ENCODE measurements around the gene AATK.
"Not testable (repeated sequence)": the region's sequence is repeated elsewhere in the genome, so short reads cannot be mapped to it uniquely, and the experiment has no call there.

The AATK gene

DNA sequence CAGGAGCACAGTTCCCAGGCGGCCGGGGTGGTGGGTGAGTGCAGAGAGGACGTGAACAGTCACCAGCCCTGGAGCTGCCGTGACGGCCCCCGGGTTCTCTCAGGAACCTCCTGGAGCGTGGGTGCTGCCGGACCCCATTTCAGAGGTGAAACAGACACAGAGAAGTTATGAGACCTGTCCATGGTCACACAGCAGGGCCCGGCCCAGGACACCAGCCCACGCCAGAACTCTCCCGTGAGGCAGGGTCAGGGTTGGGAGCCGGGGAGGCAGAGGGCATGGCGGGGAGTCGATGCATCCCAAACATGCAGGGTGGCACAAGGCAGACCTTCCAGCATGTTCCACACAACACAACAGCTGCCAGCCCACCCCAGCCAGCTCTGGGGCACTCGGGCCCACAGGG lies 4.5 kb downstream of the AATK start:
- no peak for DNase-seq

- no peak for DNase-seq
These were observed 5.1 kb downstream of the AATK start for GRCh38 chr17:81160747-81161453.

DNA sequence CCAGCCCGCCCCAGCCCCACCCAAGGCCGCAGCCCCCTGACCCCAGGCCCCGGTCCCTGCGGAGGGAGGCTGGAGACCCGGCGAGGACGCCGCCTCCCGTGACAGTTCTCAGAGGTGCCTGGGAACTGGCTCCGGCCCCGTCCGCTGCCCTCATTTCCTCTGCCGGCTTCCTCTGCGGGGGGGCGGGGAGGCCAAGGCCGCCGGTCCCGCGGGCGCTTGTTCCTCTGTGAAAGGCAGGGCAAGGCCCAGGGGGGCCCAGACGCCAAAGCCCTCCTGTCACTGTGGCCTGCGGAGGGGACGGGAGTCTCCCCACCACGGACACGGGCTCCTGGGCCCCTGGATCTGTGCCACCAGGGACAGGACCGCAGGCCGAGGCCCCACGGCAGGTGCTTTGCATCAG lies 5.7 kb downstream of the AATK start:
- no peak for DNase-seq

DNA sequence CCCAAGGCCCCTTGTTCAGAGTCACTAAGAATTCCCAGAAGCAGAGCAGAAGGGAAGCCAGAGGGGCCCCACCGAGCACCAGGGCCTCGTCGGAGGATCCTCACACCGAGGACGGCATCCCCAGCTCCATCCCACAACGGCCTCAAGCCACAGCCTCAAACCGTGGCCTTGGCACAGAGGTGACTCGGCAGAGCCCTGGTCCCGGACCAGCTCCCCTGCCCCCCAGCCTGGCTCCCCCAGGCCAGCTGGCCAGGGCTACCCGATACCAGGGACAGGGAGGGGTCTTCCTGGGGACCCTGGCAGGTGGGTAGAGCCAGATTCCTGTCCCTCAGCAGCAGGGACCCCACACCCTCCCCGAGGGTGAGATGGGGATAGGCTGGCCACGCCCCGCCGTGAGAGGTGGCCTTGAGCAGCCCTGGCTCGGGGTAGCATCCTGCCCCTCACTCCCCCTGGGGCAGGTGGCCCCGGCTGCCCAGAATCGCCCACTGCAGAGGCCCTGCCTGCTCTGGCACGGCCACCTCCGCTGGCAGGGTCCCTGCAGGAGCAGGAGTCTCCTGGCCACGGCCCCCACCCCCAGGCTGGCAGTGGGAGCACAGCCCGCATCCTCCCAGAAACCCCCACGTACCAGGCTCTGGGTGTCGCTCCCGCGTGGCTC lies 6.3 kb downstream of the AATK start:
- no peak for DNase-seq

DNA sequence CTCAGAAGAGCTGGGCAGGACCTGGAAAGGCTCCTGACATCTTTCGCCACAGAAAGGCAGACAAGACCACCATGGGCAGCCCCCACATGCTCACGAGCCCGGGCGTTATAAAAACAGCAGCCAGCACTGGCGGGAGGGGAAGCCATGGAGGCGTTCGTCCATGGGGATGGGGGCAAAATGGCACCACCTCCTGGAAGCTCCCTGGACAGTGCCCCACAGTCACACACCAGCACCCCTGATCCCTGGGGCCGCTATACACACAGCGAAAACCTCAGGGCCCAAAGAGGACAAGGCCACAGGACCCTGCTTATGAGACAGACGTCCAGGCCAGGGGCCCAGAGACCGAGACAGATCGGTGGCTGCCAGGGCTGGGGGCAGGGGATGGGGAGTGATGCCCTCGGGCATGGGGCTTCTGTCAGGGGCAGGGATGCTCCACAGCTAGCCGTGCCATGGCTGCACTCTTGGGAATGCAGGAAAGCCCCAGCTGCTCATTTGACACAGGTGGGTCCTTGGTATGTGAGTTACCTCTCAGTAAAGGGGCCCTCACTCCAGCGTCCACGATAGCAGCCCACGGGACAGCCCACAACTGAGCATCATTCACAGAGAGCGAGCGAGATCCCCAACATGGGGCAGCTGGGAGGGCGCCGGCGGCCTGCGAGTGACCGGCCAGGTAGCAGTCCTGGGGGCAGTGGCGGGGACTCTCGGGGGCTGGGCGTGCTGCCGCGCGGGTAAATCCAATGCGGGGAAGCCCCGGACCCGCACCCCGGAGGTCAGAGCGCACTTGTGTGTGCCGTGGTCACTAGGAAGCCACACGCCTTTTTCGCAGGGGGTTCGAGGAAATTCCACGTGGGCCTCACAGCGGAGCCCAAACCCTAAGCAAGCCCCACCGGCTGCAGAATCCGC lies 7.1 kb downstream of the AATK start:
- DNase-seq: no peak

- DNase-seq: no peak
These were observed 8.0 kb downstream of the AATK start for GRCh38 chr17:81157848-81158687.

DNA sequence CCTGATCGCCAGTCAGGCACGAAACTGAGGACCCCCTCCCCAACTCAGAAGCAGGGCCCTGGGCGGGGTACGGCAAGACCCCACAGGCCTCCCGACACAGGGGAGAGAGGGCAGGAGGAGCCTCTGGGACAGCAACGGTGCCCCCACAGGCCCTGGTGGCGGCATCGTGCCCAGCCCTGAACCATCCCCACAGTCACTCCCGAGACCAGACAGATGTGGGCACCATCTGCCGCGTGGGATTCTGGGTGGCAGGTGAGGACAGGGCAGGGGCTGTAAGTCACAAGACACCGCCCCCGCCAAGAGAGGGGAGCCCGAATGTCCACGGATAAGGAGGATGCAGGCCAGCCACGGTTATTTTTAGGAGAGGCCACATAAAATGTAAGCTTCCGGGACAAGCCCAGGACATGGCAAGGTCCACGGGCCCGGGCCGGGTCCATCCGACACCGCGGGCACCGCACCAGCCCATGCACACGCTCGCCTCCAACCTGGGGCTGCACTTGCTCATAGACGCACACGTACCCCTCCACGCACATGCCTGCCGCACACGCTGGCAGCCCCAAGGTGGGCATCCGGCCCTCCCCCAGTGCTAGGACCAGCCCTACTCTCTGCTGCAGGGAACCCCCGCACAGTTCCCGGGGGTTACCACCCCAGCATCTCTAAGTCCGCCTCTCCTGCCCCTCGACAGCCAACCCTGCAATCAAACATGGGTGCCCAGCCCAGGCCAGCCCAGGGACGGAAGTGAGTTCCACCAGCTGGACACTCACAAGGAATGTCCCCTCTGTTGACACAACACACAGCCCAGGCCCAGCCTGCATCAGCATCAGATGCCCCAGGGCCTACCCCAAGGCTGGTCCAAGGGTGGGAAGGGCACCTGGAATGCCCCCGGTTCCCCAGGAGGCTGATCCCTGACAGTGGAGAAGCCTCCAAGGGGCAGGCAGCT lies 8.9 kb downstream of the AATK start:
- DNase-seq: no peak

- DNase-seq: no peak
These were observed 11.1 kb downstream of the AATK start for GRCh38 chr17:81154961-81155360.

- DNase-seq: not testable (repeated sequence)
These were observed 12.0 kb downstream of the AATK start for GRCh38 chr17:81154016-81154415.

DNA sequence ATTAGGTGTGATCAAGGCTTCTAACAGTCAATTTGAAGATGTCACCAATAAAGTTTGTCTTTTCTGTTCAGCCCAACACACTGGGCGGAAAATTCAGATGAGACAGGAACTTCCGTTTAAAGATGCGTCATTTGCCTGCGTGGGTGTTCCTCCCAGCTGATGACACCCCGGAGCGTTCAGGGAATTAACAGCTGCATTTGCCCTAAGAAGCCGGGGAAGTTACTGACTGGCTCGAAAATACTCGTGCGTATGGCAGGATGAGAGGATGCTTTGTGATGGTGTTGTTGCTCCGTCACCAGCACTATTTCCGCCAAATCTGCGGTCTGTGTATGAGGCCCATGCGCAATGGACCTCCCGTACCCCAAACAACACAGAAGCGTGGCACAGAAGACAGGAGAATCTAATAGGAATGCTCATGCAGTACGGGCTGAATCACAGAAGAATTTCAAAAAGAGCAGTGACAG lies 12.6 kb downstream of the AATK start:
- DNase-seq: no peak

GRCh38 chr17:81152288-81152828 lies 13.7 kb downstream of the AATK start:
- DNase-seq: no peak

DNA sequence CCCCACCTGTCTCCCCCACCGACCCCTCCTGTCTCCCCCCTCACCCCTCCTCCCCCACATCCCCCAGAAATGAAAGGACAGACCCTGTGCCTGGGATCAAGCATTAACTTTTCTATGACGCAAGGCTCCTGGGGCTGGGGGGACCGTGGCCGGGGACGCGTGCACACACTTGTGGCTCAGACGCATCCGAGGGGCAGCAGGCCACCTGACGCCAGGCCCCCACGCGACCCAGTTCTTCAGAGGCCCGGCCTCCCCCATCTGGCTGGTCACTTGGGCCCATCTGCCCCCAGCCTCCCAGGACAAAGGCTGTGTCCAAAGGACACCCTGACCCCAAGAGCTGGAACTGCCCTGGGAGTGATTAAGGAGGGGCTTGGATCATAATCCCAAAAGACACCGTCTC lies 14.7 kb downstream of the AATK start:
- no peak for DNase-seq

- no peak for DNase-seq
These were observed 15.5 kb downstream of the AATK start for GRCh38 chr17:81150377-81151077.

DNA sequence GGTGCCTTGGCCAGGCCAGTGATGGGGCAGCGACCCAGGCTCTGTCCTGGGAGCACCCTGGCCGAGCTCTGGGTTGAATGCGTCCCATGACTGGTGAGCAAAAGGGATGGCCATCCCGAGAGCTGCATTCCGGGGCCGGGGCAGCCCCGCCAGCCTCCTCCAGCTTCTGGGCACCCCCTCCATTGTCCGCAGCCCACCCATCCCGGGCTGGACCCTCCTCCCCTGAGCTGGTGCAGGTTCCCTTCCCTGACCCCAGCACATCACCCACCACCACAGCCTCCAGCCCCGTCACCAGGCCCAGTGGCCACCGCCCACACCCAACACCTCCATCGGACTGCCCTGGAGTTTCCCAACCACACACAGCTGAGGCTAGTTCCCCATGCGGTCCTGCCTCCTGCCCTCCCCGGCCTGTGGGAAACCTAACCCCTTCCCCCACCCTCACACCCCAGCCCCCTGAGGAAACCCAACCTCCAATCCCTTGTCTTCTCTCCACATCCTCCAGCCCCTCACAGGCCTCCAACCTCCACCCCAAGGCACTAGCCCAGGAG lies 17.0 kb downstream of the AATK start:
- no peak for DNase-seq

DNA sequence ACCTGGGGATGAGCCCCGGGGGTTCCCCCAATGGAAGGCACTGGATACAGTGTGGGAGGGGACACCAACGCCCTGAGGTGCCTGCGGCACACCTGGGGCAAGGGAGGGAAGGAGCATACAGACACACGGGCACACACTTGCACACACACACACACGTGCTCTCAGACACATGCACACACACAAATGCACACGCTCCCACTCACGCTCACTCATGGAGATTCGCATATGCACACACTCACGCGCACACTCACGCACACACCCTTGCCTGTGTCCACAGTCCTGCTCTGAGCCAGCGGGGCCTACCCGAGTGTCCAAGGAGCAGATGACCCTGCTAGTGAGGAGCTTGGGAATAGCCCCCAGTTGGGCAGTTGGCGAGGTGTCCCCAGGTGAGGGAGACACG lies 17.4 kb downstream of the AATK start:
- no peak for DNase-seq

DNA sequence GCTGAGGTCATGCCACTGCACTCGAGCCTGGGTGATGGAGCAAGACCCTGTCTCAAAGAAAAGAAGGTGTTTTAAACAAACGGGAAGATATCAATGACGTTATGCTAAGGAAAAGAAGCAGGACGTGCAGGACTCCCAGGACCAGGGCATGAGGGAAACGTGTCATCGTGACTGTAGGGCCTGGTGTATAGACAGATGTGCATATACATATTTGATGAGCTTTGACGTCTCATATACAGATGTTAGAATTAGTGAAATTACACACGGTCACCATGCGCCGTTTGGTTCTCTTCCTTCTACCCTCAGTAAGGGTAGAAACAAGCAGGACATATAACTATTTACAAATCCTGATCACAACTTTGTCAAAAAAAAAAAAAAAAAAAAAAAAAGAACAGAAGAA lies 18.3 kb downstream of the AATK start:
- DNase-seq: no peak

DNA sequence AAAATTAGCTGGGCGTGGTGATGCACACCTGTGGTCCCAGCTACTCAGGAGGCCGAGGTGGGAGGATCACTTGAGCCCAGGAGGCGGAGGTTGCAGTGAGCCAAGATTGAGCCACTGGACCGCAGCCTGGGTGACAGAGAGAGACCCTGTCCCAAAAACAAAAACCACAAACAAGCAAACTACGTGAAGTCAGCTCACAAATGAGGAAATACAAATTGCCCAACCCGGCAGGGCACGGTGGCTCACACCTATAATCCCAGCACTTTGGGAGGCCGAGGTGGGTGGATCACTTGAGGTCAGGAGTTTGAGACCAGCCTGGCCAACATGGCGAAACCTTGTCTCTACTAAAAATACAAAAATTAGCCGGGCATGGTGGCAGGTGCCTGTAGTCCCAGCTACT lies 19.8 kb downstream of the AATK start:
- DNase-seq: not testable (repeated sequence)

- no peak for DNase-seq
These were observed 21.6 kb downstream of the AATK start for GRCh38 chr17:81144423-81144781.

DNA sequence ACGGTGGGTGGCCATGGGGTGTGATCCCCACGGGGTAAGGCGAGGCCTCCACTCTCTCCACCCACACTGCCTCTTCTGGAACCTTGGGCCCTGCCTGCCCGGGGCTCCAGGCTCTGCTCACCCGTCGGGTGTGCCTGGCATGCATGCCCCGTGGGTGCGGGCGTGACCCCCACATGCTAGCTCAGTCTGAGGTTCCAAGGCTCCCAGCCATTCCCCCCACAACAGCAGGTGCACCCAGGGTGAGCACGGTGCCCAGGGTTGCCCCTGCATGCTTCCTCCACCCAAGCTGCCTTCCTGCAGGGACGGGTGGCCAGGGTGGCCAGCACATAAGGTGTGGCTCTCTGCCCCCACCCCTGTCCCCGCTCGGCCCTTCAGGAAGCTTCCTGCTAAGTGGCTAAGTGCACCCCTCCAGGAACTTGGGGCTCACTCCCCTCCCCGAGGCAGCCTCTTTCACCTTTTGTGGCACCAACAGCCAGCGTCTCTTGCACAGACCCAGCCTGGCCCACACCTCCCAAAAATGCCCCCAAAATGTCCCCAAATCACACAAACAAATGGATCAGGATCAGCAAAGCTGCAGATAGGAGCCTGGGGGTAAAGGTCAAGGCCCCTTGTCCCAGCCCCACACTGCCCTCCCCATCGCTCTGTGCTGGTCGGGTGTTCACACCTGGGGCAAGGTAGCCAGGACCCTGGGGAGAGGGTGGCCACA lies 22.2 kb downstream of the AATK start:
- DNase-seq: no peak

DNA sequence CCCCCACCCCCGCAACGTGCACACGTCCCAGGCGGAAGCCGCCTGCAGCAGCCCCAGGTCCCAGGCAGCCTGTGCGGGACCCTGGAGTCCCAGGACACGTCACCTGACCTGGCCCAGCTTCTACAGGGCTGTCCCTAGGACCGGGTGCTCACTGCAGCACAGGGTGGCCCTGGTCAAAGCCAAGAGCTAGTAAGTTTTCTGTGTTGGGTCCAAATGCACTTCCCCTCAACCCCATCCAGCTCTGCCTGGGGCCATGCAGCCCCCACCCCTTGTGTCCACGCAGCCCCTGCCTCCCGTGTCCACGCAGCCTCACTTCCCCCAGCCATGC lies 22.9 kb downstream of the AATK start:
- DNase-seq: no peak
